ENCODE measurements around the gene NDUFS1.
"Not testable (repeated sequence)": the region's sequence is repeated elsewhere in the genome, so short reads cannot be mapped to it uniquely, and the experiment has no call there.

NDUFS1 gene

GRCh38 chr2:206162401-206162800, 3.2 kb upstream of the NDUFS1 start:
- not testable (repeated sequence) for DNase-seq (ENCODE audit: low read depth in 2 of 2)

- no peak for DNase-seq (ENCODE audit: low read depth in 2 of 2)
These were observed 1.5 kb upstream of the NDUFS1 start for GRCh38 chr2:206160807-206161179.

- DNase-seq (ENCODE audit: low read depth in 2 of 2): no peak
These were observed 1.0 kb upstream of the NDUFS1 start for GRCh38 chr2:206160125-206160806.

- DNase-seq (ENCODE audit: low read depth in 2 of 2): no peak
These were observed 490 bp downstream of the NDUFS1 start for GRCh38 chr2:206158563-206159345.

- not testable (repeated sequence) for DNase-seq (ENCODE audit: low read depth in 2 of 2)
These were observed 2.2 kb downstream of the NDUFS1 start for GRCh38 chr2:206157014-206157413.

GRCh38 chr2:206154197-206154596, 5.0 kb downstream of the NDUFS1 start:
- no peak for DNase-seq (ENCODE audit: low read depth in 2 of 2)

- DNase-seq (ENCODE audit: low read depth in 2 of 2): no peak
These were observed 8.6 kb downstream of the NDUFS1 start for GRCh38 chr2:206150631-206151030.

GRCh38 chr2:206150168-206150567, 9.1 kb downstream of the NDUFS1 start:
- DNase-seq (ENCODE audit: low read depth in 2 of 2): no peak

- DNase-seq (ENCODE audit: low read depth in 2 of 2): no peak
These were observed 9.9 kb downstream of the NDUFS1 start for GRCh38 chr2:206149330-206149729.

GRCh38 chr2:206145665-206146064, 13.6 kb downstream of the NDUFS1 start:
- DNase-seq (ENCODE audit: low read depth in 2 of 2): no peak

GRCh38 chr2:206144383-206144782, 14.9 kb downstream of the NDUFS1 start:
- DNase-seq (ENCODE audit: low read depth in 2 of 2): no peak

- DNase-seq (ENCODE audit: low read depth in 2 of 2): no peak
These were observed 15.8 kb downstream of the NDUFS1 start for GRCh38 chr2:206143451-206143850.

GRCh38 chr2:206127656-206128055, 31.6 kb downstream of the NDUFS1 start:
- no peak for DNase-seq (ENCODE audit: low read depth in 2 of 2)

GRCh38 chr2:206125901-206126300, 33.3 kb downstream of the NDUFS1 start:
- DNase-seq (ENCODE audit: low read depth in 2 of 2): no peak

- not testable (repeated sequence) for DNase-seq (ENCODE audit: low read depth in 2 of 2)
These were observed 36.7 kb downstream of the NDUFS1 start for GRCh38 chr2:206122569-206122968.

GRCh38 chr2:206116278-206116677, 43.0 kb downstream of the NDUFS1 start:
- DNase-seq (ENCODE audit: low read depth in 2 of 2): no peak

- no peak for DNase-seq (ENCODE audit: low read depth in 2 of 2)
These were observed 44.1 kb downstream of the NDUFS1 start for GRCh38 chr2:206115026-206115578.

GRCh38 chr2:206112846-206113547, 46.2 kb downstream of the NDUFS1 start:
- no peak for DNase-seq (ENCODE audit: low read depth in 2 of 2)

- no peak for DNase-seq (ENCODE audit: low read depth in 2 of 2)
These were observed 47.1 kb downstream of the NDUFS1 start for GRCh38 chr2:206112108-206112507.

- no peak for DNase-seq (ENCODE audit: low read depth in 2 of 2)
These were observed 50.5 kb downstream of the NDUFS1 start for GRCh38 chr2:206108713-206109112.

GRCh38 chr2:206105541-206105940, 53.7 kb downstream of the NDUFS1 start:
- DNase-seq (ENCODE audit: low read depth in 2 of 2): no peak

- no peak for DNase-seq (ENCODE audit: low read depth in 2 of 2)
These were observed 54.2 kb downstream of the NDUFS1 start for GRCh38 chr2:206105038-206105437.

Data from activated CD8-positive, alpha-beta memory T cell treated with anti-CD3 and anti-CD28 coated beads for 4 hours (primary cell).